ENCODE results near the gene SNX18.

Gene SNX18

DNA sequence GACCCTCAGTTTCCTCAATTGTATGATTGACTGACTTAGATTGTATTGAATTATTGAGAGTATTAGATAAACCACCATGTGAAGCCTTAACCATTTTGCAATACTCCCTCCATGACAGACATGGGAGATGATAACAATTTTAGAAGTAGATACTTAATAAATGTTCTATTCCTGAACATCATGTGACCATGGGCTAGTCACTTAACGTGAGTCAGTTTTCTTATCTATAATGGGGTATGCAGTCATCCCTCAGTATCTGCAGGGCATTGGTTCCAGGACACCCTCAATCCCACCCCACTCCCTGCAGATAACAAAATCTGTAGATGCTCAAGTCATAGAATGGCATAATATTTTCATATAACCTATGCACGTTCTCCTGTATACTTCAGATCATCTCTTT is 31.0 kb downstream of the SNX18 start:
- H3K79me2 ChIP-seq = no peaks in the 10 kb centered on the region
- H2AFZ ChIP-seq = no peak overlapping the region
- no peak overlapping the region for H3K4me3 ChIP-seq (ENCODE audit: low read depth, low read length)
- TF ChIP-seq CTCF (IDR thresholded peaks at IDR 0.05) = no peak
- H3K4me2 ChIP-seq (ENCODE audit: low read length) = no peak overlapping the region
- H3K4me1 ChIP-seq = no peaks in the 10 kb centered on the region
- no peak overlapping the region for H3K27ac ChIP-seq
- no peak overlapping the region for H3K9ac ChIP-seq
- no peaks in the 10 kb centered on the region for H3K36me3 ChIP-seq (ENCODE audit: control insufficient read depth, insufficient read depth, low read length)
- no peaks in the 10 kb centered on the region for H3K9me3 ChIP-seq (ENCODE audit: control insufficient read depth, low read length)
- no peaks in the 10 kb centered on the region for H3K27me3 ChIP-seq (ENCODE audit: control insufficient read depth, insufficient read depth, low read length)

GRCh38 chr5:54551292-54551691 is 33.7 kb downstream of the SNX18 start:
- H3K27ac ChIP-seq = no peak overlapping the region
- no peak overlapping the region for H2AFZ ChIP-seq
- no peak overlapping the region for H3K9ac ChIP-seq
- H3K4me3 ChIP-seq (ENCODE audit: low read depth, low read length) = no peak overlapping the region
- no peaks in the 10 kb centered on the region for H3K36me3 ChIP-seq (ENCODE audit: control insufficient read depth, insufficient read depth, low read length)
- H3K79me2 ChIP-seq = no peaks in the 10 kb centered on the region
- no peak overlapping the region for H3K4me2 ChIP-seq (ENCODE audit: low read length)
- TF ChIP-seq CTCF (IDR thresholded peaks at IDR 0.05) = no peak
- H3K9me3 ChIP-seq (ENCODE audit: control insufficient read depth, low read length) = no peaks in the 10 kb centered on the region
- H3K27me3 ChIP-seq (ENCODE audit: control insufficient read depth, insufficient read depth, low read length) = no peaks in the 10 kb centered on the region
- H3K4me1 ChIP-seq = no peaks in the 10 kb centered on the region

DNA sequence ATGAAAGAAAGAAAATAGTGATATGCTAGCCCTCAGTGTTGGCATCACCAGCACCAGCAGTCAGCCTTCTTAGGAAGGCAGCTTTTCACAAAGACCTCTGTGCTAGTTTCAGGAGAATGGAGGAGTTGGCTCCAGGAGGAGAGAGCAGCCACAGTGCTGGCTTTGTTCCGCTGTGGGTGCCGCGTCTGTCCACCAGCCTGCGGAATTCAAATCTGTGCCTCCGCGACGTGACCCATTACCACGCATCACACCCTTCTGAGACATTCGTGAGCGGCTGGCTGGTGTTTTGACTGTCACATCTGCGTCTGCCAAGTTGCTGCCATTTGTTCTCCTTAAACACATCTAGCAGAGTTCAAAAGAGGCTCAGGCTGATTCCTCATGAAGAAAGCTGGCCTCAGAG is 34.4 kb downstream of the SNX18 start:
- Histone ChIP-seq H3K27me3 (ENCODE audit: control insufficient read depth, insufficient read depth, low read length) (no peaks in the 10 kb centered on the region), H3K79me2 (no peaks in the 10 kb centered on the region), H3K9ac (no peak overlapping the region), H3K4me1 (no peaks in the 10 kb centered on the region), H3K4me3 (ENCODE audit: low read depth, low read length) (no peak overlapping the region), H2AFZ (no peak overlapping the region), H3K9me3 (ENCODE audit: control insufficient read depth, low read length) (no peaks in the 10 kb centered on the region), H3K36me3 (ENCODE audit: control insufficient read depth, insufficient read depth, low read length) (no peaks in the 10 kb centered on the region), H3K4me2 (ENCODE audit: low read length) (no peak overlapping the region), H3K27ac (no peak overlapping the region)
- no peak for TF ChIP-seq CTCF (IDR thresholded peaks at IDR 0.05)

DNA sequence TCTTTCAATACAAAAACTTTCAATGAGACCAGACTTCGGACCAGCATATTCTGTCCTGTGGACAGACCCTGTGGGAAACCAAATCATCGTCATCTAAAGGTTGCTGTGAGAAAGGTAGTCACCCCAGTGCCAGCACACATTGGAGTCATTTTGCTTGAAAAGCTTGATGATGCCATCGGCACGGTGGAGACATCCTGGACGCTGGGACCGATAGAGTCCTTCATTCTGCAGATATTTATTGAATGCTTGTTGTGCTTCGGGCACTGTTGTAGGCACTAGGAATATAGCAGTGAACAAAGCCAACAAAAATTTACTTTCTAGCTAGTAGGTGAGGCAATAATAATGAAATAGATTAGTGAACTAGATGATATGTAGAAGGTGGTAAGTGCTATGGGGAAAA is 34.9 kb downstream of the SNX18 start:
- no peaks in the 10 kb centered on the region for H3K4me1 ChIP-seq
- H3K79me2 ChIP-seq = no peaks in the 10 kb centered on the region
- no peak overlapping the region for H3K9ac ChIP-seq

More for the DNA sequence above, 34.9 kb downstream of the SNX18 start:
- H3K9me3 ChIP-seq (ENCODE audit: control insufficient read depth, low read length) = no peaks in the 10 kb centered on the region
- no peak overlapping the region for H3K4me3 ChIP-seq (ENCODE audit: low read depth, low read length)
- TF ChIP-seq CTCF (IDR thresholded peaks at IDR 0.05) = no peak
- H3K4me2 ChIP-seq (ENCODE audit: low read length) = no peak overlapping the region
- H3K27me3 ChIP-seq (ENCODE audit: control insufficient read depth, insufficient read depth, low read length) = no peaks in the 10 kb centered on the region
- H2AFZ ChIP-seq = no peak overlapping the region
- no peaks in the 10 kb centered on the region for H3K36me3 ChIP-seq (ENCODE audit: control insufficient read depth, insufficient read depth, low read length)
- H3K27ac ChIP-seq = no peak overlapping the region
